Loucy (cell line): ENCODE data around the gene CD209.

Experiments used
- H2AFZ ChIP-seq: fragments of 200-600 bp; sonication (generic); 2 replicates; pipeline ENCODE4 v1.6.0; 2016; ENCODE audit warnings: antibody characterized with exemption, mild to moderate bottlenecking, low read length, moderate library complexity
- H3F3A ChIP-seq: fragments of 200-600 bp; 2 replicates; pipeline ENCODE4 v1.6.0; 2016; ENCODE audit warnings: antibody characterized with exemption, low read depth, mild to moderate bottlenecking
- H3K27me3 ChIP-seq: fragments of 200-600 bp; sonication (generic); 2 replicates; pipeline ENCODE4 v1.6.1; 2014; ENCODE audit warnings: low read length, mild to moderate bottlenecking; ENCODE audit not compliant: insufficient read depth, poor library complexity, severe bottlenecking
- H3K36me3 ChIP-seq: fragments of 200-600 bp; sonication (generic); 2 replicates; pipeline ENCODE4 v1.6.1; 2016; ENCODE audit warnings: low read length; ENCODE audit not compliant: insufficient read depth
- H3K4me1 ChIP-seq: fragments of 200-600 bp; sonication (generic); 2 replicates; pipeline ENCODE4 v1.5.1; 2014; ENCODE audit warnings: low read length, mild to moderate bottlenecking; ENCODE audit not compliant: insufficient read depth, poor library complexity, severe bottlenecking
- H3K4me2 ChIP-seq: fragments of 200-600 bp; sonication (generic); 2 replicates; pipeline ENCODE4 v1.6.0; 2014; ENCODE audit warnings: antibody characterized with exemption, low read length, low read depth, mild to moderate bottlenecking; ENCODE audit not compliant: poor library complexity, severe bottlenecking
- H3K4me3 ChIP-seq: fragments of 200-600 bp; sonication (generic); 2 replicates; pipeline ENCODE4 v1.5.1; 2014; ENCODE audit warnings: low read length, mild to moderate bottlenecking, mixed read lengths; ENCODE audit not compliant: poor library complexity, severe bottlenecking
- H3K79me2 ChIP-seq: fragments of 200-600 bp; sonication (generic); 2 replicates; pipeline ENCODE4 v1.6.1; 2014; ENCODE audit warnings: low read length; ENCODE audit not compliant: insufficient read depth
- H3K9ac ChIP-seq: fragments of 200-600 bp; sonication (generic); 2 replicates; pipeline ENCODE4 v1.6.0; 2014; ENCODE audit warnings: mild to moderate bottlenecking, low read depth, low read length, moderate library complexity; ENCODE audit not compliant: poor library complexity, severe bottlenecking
- H3K9me2 ChIP-seq: fragments of 200-600 bp; sonication (generic); replicated peaks from 2 replicates; pipeline ENCODE4 v1.6.1; 2016; ENCODE audit warnings: low read depth, low read length, mixed read lengths
- H3K9me3 ChIP-seq: fragments of 200-600 bp; sonication (generic); 2 replicates; pipeline ENCODE4 v1.6.1; 2014; ENCODE audit warnings: mild to moderate bottlenecking, antibody characterized with exemption, low read length, low read depth; ENCODE audit not compliant: insufficient read depth
- H4K20me1 ChIP-seq: fragments of 200-600 bp; sonication (generic); 2 replicates; pipeline ENCODE4 v1.6.0; 2014; ENCODE audit warnings: antibody characterized with exemption, low read length, mild to moderate bottlenecking; ENCODE audit not compliant: insufficient read depth, poor library complexity, severe bottlenecking
- EZH2phosphoT487 ChIP-seq: fragments of 200-600 bp; IDR thresholded peaks from 2 replicates; pipeline ENCODE4 v1.6.1; 2018; ENCODE audit warnings: antibody characterized with exemption, mild to moderate bottlenecking, moderate library complexity, borderline replicate concordance
- TF ChIP-seq, protein P1 (sequence below): fragments of 200-600 bp; sonication (generic); conservative IDR thresholded peaks from 2 replicates; pipeline ENCODE4 v1.5.1; 2014; ENCODE audit warnings: mild to moderate bottlenecking, antibody characterized with exemption, low read length

CD209 gene

DNA sequence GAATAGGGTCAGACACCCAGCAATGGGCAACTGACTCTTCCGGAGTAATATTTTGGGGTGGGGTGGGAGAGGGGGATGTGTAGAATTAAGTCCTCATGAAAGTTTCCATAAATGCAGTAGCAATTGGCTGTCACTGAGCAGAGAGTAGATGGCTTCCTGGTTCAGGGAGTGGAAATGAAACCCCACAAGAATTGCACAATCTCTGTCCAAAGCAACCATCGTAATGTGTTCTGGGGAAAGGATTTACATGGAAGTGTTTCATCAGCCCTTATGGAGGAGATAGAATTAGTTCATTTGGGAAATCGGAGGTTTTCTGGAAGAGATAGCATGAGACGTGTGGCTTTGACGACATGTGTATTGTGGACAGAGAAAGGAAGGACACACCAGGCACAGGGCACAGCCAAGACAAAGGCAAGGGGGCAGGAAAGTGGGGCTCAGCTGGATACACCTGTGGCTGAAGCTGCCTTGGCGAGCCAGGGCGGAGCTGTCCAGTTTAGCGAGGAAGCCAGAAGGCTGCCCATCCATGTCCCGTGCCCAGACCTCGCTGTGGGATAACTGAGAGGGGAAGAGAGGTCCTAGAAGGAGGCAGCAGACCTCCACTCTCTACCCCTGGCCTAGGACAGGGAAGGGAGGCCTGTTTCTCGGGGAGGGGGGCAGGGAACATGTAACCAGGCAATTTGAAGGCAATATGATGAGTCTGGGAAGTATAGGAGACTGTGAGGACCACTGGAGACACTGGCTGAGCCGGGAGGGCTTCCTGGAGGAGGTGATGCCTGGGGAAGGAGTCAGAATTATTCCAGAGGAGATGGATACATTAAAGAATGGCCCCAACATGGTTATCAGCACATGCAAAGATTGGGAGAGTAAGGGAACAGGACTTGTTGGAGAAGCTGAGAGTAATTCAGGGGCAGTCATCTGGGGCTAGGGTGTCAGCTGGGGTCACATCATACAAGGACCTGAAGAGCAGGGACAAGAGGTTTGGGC lies 12.8 kb downstream of the CD209 start:
- H3K36me3 ChIP-seq: no peaks in the 10 kb centered on the region
- H3K4me1 ChIP-seq: no peaks in the 10 kb centered on the region
- no peak overlapping the region; the same call in 1 of the 2 replicates for H2AFZ ChIP-seq
- H3K4me2 ChIP-seq: no peak overlapping the region
- H3K9me2 ChIP-seq: no peaks in the 10 kb centered on the region
- H3K79me2 ChIP-seq: no peaks in the 10 kb centered on the region
- H3K9me3 ChIP-seq: no peaks in the 10 kb centered on the region
- no peaks in the 10 kb centered on the region for H3F3A ChIP-seq
- H3K9ac ChIP-seq: no peak overlapping the region
- no peak overlapping the region for H3K4me3 ChIP-seq
- H3K27me3 ChIP-seq: no peaks in the 10 kb centered on the region
- no peaks in the 10 kb centered on the region for H4K20me1 ChIP-seq
- TF ChIP-seq EZH2phosphoT487: no peak
- TF ChIP-seq, protein P1, sequence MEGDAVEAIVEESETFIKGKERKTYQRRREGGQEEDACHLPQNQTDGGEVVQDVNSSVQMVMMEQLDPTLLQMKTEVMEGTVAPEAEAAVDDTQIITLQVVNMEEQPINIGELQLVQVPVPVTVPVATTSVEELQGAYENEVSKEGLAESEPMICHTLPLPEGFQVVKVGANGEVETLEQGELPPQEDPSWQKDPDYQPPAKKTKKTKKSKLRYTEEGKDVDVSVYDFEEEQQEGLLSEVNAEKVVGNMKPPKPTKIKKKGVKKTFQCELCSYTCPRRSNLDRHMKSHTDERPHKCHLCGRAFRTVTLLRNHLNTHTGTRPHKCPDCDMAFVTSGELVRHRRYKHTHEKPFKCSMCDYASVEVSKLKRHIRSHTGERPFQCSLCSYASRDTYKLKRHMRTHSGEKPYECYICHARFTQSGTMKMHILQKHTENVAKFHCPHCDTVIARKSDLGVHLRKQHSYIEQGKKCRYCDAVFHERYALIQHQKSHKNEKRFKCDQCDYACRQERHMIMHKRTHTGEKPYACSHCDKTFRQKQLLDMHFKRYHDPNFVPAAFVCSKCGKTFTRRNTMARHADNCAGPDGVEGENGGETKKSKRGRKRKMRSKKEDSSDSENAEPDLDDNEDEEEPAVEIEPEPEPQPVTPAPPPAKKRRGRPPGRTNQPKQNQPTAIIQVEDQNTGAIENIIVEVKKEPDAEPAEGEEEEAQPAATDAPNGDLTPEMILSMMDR: no peak

GRCh38 chr19:7733376-7733775 lies 14.0 kb downstream of the CD209 start:
- Histone ChIP-seq H3K9me3 (no peaks in the 10 kb centered on the region), H2AFZ (no peak overlapping the region), H3K36me3 (no peaks in the 10 kb centered on the region), H3K4me2 (no peak overlapping the region), H3K79me2 (no peaks in the 10 kb centered on the region), H3K9ac (no peak overlapping the region), H3F3A (no peaks in the 10 kb centered on the region), H4K20me1 (no peaks in the 10 kb centered on the region), H3K9me2 (no peaks in the 10 kb centered on the region), H3K4me3 (no peak overlapping the region), H3K4me1 (no peaks in the 10 kb centered on the region), H3K27me3 (no peaks in the 10 kb centered on the region)
- TF ChIP-seq EZH2phosphoT487: no peak
- TF ChIP-seq, protein P1: no peak

DNA sequence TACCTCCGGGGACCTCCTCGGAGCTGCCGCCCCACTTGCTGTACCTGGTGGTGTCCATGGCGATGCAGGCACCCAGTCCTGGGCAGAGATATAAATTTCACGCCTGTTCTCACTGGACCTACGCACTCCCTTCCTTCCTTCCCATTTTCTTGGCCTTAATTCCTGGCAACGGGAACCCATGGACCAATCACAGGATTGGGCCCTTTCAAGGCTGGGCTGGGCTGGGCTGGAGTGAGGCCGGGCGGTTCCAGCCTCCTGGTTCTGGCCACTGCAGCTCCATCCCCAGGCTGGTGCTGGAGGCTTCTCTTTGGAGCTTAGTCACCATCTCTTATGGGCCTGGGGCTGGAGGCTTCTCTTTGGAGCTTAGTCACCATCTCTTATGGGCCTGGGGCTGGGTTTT lies 15.3 kb downstream of the CD209 start, which contains the start of gene CLEC4G:
CLEC4G (minus strand) TSS at position 66 of the 400 bp plus-strand sequence; CDS start at position 58, 8 bp downstream.
- no peaks in the 10 kb centered on the region for H3K36me3 ChIP-seq
- TF ChIP-seq, protein P1: no peak
- TF ChIP-seq EZH2phosphoT487: no peak
- H3K9me2 ChIP-seq: no peaks in the 10 kb centered on the region
- no peaks in the 10 kb centered on the region for H3K9me3 ChIP-seq
- no peaks in the 10 kb centered on the region for H3K27me3 ChIP-seq
- no peak within 1 kb of the TSS for H3K9ac ChIP-seq
- H3K4me3 ChIP-seq: no peak within 1 kb of the TSS
- no peaks in the 10 kb centered on the region for H3K4me1 ChIP-seq
- H3K4me2 ChIP-seq: no peak within 1 kb of the TSS
- H3K79me2 ChIP-seq: no peaks in the 10 kb centered on the region
- no peaks in the 10 kb centered on the region for H3F3A ChIP-seq
- no peaks in the 10 kb centered on the region for H4K20me1 ChIP-seq
- H2AFZ ChIP-seq: no peak within 1 kb of the TSS
